NCI-H446 treated with DMSO at 0.1 percent for 48 hours (cell line): ENCODE results near the gene GRIK4.
"Not testable (repeated sequence)": the region's sequence is repeated elsewhere in the genome, so short reads cannot be mapped to it uniquely, and the experiment has no call there.

Experiments
- DNase-seq: peaks from one replicate; lab custom pipeline; 2025; lab: John Stamatoyannopoulos, UW

Gene GRIK4

GRCh38 chr11:120574876-120575275 lies 63.3 kb downstream of the GRIK4 start:
- DNase-seq: no peak

- no peak for DNase-seq
Observed at GRCh38 chr11:120575461-120575860, 63.9 kb downstream of the GRIK4 start.

- DNase-seq: no peak
Observed at GRCh38 chr11:120576606-120577005, 65.1 kb downstream of the GRIK4 start.

GRCh38 chr11:120577041-120577440 lies 65.5 kb downstream of the GRIK4 start:
- DNase-seq: no peak

- DNase-seq: no peak
Observed at GRCh38 chr11:120577624-120578363, 66.2 kb downstream of the GRIK4 start.

- no peak for DNase-seq
Observed at GRCh38 chr11:120578596-120579154, 67.1 kb downstream of the GRIK4 start.

GRCh38 chr11:120579611-120580031 lies 68.1 kb downstream of the GRIK4 start:
- DNase-seq: no peak

GRCh38 chr11:120581313-120581712 lies 69.8 kb downstream of the GRIK4 start:
- DNase-seq: no peak

- DNase-seq: not testable (repeated sequence)
Observed at GRCh38 chr11:120582535-120582934, 71.0 kb downstream of the GRIK4 start.

- DNase-seq: no peak
Observed at GRCh38 chr11:120586072-120586471, 74.5 kb downstream of the GRIK4 start.

GRCh38 chr11:120586728-120587127 lies 75.2 kb downstream of the GRIK4 start:
- no peak for DNase-seq

- no peak for DNase-seq
Observed at GRCh38 chr11:120587299-120587698, 75.8 kb downstream of the GRIK4 start.

GRCh38 chr11:120589376-120589775 lies 77.8 kb downstream of the GRIK4 start:
- DNase-seq: no peak

- peak; percentile 59 for DNase-seq
Observed at GRCh38 chr11:120590472-120590871, 78.9 kb downstream of the GRIK4 start.

GRCh38 chr11:120594746-120595145 lies 83.2 kb downstream of the GRIK4 start:
- DNase-seq: no peak

GRCh38 chr11:120595557-120595956 lies 84.0 kb downstream of the GRIK4 start:
- no peak for DNase-seq

- DNase-seq: no peak
Observed at GRCh38 chr11:120597250-120598215, 86.0 kb downstream of the GRIK4 start.

- DNase-seq: no peak
Observed at GRCh38 chr11:120598517-120599257, 87.1 kb downstream of the GRIK4 start.

GRCh38 chr11:120599816-120600420 lies 88.4 kb downstream of the GRIK4 start:
- DNase-seq: no peak

GRCh38 chr11:120601536-120601935 lies 90.0 kb downstream of the GRIK4 start:
- DNase-seq: peak; percentile 51

GRCh38 chr11:120603071-120603470 lies 91.5 kb downstream of the GRIK4 start:
- no peak for DNase-seq
